HepG2 (cell line): ENCODE data around the gene SH2D3A. TPM values are rescaled to one million over a fixed set of nuclear protein-coding genes. Genes with fewer than 3 reads are reported as not detected.
A peak's percentile ranks its signal among the peaks of the same experiment; 100 is the strongest.

Experiments used
- GZF1 ChIP-seq: sonication (generic); formaldehyde crosslinking; IDR thresholded peaks from 2 replicates; pipeline ENCODE4 v1.5.1; 2020; ENCODE audit warnings: mild to moderate bottlenecking, missing genetic modification reagents
- KDM6A ChIP-seq: IDR thresholded peaks from 2 replicates; pipeline ENCODE4 v1.6.1; 2016; ENCODE audit warnings: low read depth
- NCOR1 ChIP-seq: fragments of 200-600 bp; sonication (generic); IDR thresholded peaks from 2 replicates; pipeline ENCODE4 v1.7.0; 2017; ENCODE audit warnings: antibody characterized with exemption, low read length, borderline replicate concordance
- NFKB2 ChIP-seq: sonication (generic); formaldehyde crosslinking; IDR thresholded peaks from 2 replicates; pipeline ENCODE4 v1.4.0; 2020; ENCODE audit warnings: missing genetic modification reagents, borderline replicate concordance
- NR1H2 ChIP-seq: sonication (generic); formaldehyde crosslinking; IDR thresholded peaks from 2 replicates; pipeline ENCODE4 v1.8.1; 2022; ENCODE audit warnings: low read depth, missing genetic modification reagents, borderline replicate concordance
- RERE ChIP-seq: IDR thresholded peaks from 2 replicates; pipeline ENCODE4 v1.6.1; 2016; ENCODE audit warnings: low read depth, missing genetic modification reagents, missing compliant biosample characterization
- TIGD3 ChIP-seq: sonication (generic); formaldehyde crosslinking; IDR thresholded peaks from 2 replicates; pipeline ENCODE4 v1.5.1; 2020; ENCODE audit warnings: mild to moderate bottlenecking, missing genetic modification reagents, borderline replicate concordance
- U2AF1 ChIP-seq: fragments of 200-400 bp; formaldehyde crosslinking; optimal IDR thresholded peaks from 2 replicates; pipeline ENCODE3; 2017; ENCODE audit warnings: mild to moderate bottlenecking, low read depth, low read length
- ZGPAT ChIP-seq: IDR thresholded peaks from 2 replicates; pipeline ENCODE4 v1.6.1; 2016; ENCODE audit warnings: mild to moderate bottlenecking
- ZNF30 ChIP-seq: sonication (generic); formaldehyde crosslinking; IDR thresholded peaks from 2 replicates; pipeline ENCODE4 v1.5.0; 2020; ENCODE audit warnings: mild to moderate bottlenecking, missing genetic modification reagents
- ZNF549 ChIP-seq: sonication (generic); formaldehyde crosslinking; IDR thresholded peaks from 2 replicates; pipeline ENCODE4 v1.5.0; 2020; ENCODE audit warnings: missing genetic modification reagents
- ZNF570 ChIP-seq: sonication (generic); formaldehyde crosslinking; IDR thresholded peaks from 2 replicates; pipeline ENCODE4 v1.4.0; 2020; ENCODE audit warnings: mild to moderate bottlenecking, missing genetic modification reagents, borderline replicate concordance
- polyA plus RNA-seq, 8 experiments: library from polyadenylated mRNA; depleted of rRNA in 3 of 8; stranded (reverse) in 7 of 8; unstranded in 1 of 8; fragments of >200 nt; fragmentation: Illumina TruSeq in 4 of 8; extraction: Trizol in 4 of 8; gene quantifications; 2 replicates each; pipeline versions ENCODE4 v1.2.1 to v1.2.3, GENCODE V29; 2011 to 2016; ENCODE audit warnings: low read depth in 4 of 8, missing spikeins in 1 of 8, mixed read lengths in 1 of 8; ENCODE audit not compliant: insufficient read depth in 1 of 8
- total RNA-seq, 5 experiments: library from RNA; depleted of rRNA; stranded (reverse); fragments of >200 nt; fragmentation: Illumina TruSeq; extraction: Trizol; gene quantifications; 2 replicates each; pipeline ENCODE4 v1.2.3, GENCODE V29; 2016; ENCODE audit warnings: low read depth in 1 of 5
- TF ChIP-seq, protein P1 (sequence below): sonication (generic); formaldehyde crosslinking; IDR thresholded peaks from 2 replicates; pipeline ENCODE4 v1.5.1; 2020; ENCODE audit warnings: missing genetic modification reagents, mild to moderate bottlenecking, borderline replicate concordance
- TF ChIP-seq, protein P2 (sequence below): sonication (generic); formaldehyde crosslinking; IDR thresholded peaks from 2 replicates; pipeline ENCODE4 v1.8.0; 2022; ENCODE audit warnings: mild to moderate bottlenecking, missing genetic modification reagents

Gene SH2D3A
- total and polyA plus RNA-seq, 2 of the 13 experiments (the other 11 are each of a cell fraction or from before 2014, with no cell fraction given): 1.0 to 2.2 TPM

- TF ChIP-seq ZGPAT (CRISPR knock-in tag): peak; percentile 86; the same call in 1 of the 2 replicates
- TF ChIP-seq, protein P1, sequence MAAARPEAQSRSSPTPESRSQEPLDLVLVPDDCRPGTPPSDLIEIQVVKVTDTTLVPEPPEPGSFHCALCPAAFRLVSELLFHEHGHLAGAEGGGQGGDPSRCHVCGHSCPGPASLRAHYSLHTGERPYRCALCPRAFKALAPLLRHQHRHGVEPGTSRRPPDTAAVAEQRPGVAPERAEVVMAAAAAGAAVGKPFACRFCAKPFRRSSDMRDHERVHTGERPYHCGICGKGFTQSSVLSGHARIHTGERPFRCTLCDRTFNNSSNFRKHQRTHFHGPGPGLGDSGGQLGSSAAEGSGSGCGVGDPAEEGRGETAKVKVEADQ (CRISPR knock-in tag): no peak
- TF ChIP-seq TIGD3 (CRISPR knock-in tag): no peak
- no peak for TF ChIP-seq ZNF549 (CRISPR knock-in tag)
- no peak for TF ChIP-seq ZNF30
- 0 out of 2 replicates have a peak, but pooled peaks have one; percentile 12 for TF ChIP-seq NFKB2 (CRISPR knock-in tag)
- TF ChIP-seq ZNF570 (CRISPR knock-in tag): no peak
- TF ChIP-seq, protein P2, sequence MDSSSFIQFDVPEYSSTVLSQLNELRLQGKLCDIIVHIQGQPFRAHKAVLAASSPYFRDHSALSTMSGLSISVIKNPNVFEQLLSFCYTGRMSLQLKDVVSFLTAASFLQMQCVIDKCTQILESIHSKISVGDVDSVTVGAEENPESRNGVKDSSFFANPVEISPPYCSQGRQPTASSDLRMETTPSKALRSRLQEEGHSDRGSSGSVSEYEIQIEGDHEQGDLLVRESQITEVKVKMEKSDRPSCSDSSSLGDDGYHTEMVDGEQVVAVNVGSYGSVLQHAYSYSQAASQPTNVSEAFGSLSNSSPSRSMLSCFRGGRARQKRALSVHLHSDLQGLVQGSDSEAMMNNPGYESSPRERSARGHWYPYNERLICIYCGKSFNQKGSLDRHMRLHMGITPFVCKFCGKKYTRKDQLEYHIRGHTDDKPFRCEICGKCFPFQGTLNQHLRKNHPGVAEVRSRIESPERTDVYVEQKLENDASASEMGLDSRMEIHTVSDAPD (CRISPR knock-in tag): no peak
- TF ChIP-seq GZF1: no peak
- peak; percentile 69 for TF ChIP-seq KDM6A (CRISPR knock-in tag)
- no peak for TF ChIP-seq NR1H2
- TF ChIP-seq NCOR1: peak; percentile 62; the same call in 1 of the 2 replicates
- TF ChIP-seq U2AF1: no peak
- TF ChIP-seq RERE (CRISPR knock-in tag): 0 out of 2 replicates have a peak, but pooled peaks have one; percentile 50
Measured at GRCh38 chr19:6730153-6730804, 37.0 kb downstream of the SH2D3A start (continued).
